ENCODE data around the gene MLH3.

The MLH3 gene

DNA sequence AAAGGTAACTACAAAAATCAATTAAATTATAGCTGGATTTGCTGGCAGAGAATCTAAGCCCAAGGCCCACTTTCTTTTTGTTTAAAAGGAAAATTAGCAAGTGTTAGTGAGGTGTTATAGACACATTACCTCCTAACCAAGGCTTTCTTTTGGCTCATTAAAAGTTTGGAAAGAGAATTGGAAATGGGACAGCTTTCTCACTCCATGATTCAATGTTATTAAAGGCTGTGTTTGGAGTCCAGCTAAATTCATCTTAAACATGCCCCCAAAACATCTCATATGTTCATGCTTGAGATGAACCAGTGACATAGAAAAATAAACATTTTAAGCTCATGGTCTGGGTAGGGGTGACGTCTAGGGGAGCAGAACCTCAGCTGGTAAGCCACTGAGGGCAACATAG lies 82.5 kb downstream of the MLH3 start:
- no peak for TF ChIP-seq CTCF (IDR thresholded peaks at IDR 0.05; ENCODE audit: extremely low read depth, missing control alignments)
- no peak for DNase-seq (ENCODE audit: low spot score)

DNA sequence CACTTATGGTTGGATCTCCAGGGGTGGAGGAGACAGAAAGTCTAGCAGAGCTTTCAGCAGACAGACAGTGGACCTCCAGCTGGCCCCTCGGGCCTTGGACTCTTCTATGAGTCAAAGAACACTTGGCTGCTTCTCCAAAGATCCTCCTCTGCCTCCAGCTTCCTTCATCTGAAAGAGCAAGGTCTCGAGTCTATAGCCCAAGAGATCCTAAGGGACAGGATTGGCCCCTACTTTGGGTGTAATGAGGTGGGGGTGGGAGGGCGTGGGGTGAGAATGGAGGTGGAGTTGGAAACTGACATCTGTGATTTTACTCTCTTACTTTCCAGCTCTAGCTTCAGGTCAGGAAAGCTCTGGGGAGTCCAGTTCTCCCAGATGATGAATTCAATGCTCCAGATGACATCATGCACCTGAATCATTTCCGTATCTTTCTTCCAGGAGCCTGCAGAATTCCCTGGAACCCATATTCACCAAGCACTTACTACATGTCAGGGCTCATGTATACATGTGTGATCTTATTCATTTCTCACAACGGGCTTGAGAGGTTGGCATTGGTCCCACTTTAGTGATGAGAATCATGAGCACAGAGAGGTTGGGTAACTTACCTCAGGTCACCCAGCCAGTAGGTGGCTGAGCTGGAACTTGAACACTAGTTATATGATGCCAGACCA lies 85.6 kb downstream of the MLH3 start:
- DNase-seq (ENCODE audit: low spot score): no peak
- no peak for TF ChIP-seq CTCF (IDR thresholded peaks at IDR 0.05; ENCODE audit: extremely low read depth, missing control alignments)

DNA sequence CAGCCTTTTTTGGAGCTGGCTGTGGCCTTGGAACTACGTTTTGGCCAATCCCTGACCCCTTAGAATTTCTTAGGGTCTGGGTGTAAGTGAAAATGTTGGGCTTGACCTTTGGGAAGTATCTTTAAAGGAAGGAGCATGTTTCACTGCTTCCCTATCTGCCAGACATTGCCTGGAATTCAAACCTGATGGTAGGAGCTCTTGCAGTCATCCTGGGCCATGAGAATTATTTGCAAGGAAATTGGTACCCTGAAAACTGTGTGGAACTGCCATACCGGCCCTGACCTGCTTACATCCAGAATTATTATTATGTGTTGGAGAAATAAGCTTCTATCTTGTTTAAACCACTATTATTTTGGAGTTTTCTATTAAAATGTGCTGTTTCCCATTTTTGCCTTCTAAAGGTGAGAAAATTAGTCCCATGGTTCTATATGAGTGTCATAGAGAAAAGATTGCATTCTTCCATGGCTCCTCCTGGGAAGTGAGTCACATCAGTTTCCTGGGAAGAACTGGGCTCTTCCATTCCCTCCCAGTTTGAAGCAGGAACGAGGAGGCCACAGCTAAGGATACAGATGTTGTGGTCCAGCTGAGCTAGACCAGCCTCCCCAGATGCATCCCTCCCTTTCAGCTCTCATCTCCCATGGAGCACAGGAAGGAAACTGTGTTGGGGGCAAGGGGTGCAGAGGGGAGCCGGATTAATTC lies 86.3 kb downstream of the MLH3 start:
- DNase-seq (ENCODE audit: low spot score): no peak
- TF ChIP-seq CTCF (IDR thresholded peaks at IDR 0.05; ENCODE audit: extremely low read depth, missing control alignments): no peak

Measured in GM20000 (cell line).